PFSK-1 (cell line): ENCODE results near the gene TCF4.

ENCODE experiments used
- FOXP2 ChIP-seq: optimal IDR thresholded peaks from 2 replicates; pipeline ENCODE3; 2011; ENCODE audit warnings: borderline replicate concordance, control low read depth, inconsistent platforms; ENCODE audit not compliant: insufficient read depth; ENCODE audit errors: extremely low read length, extremely low read depth
- POLR2AphosphoS5 ChIP-seq: IDR thresholded peaks from 2 replicates; pipeline ENCODE4 v1.6.1; 2012; ENCODE audit warnings: low read depth, mild to moderate bottlenecking, control low read depth, low read length, moderate library complexity
- REST ChIP-seq, 2 experiments: IDR thresholded peaks; 2 replicates each; pipeline versions ENCODE4 v1.6.1 to v1.8.0; 2011 to 2012; ENCODE audit warnings: low read depth in 2 of 2, low read length in 2 of 2, control low read depth in 1 of 2, inconsistent platforms in 1 of 2, mild to moderate bottlenecking in 1 of 2, moderate library complexity in 1 of 2; ENCODE audit not compliant: insufficient read depth in 1 of 2
- SIN3A ChIP-seq: IDR thresholded peaks from 2 replicates; pipeline ENCODE4 v1.6.1; 2012; ENCODE audit warnings: mild to moderate bottlenecking, low read length, moderate library complexity, borderline replicate concordance; ENCODE audit not compliant: insufficient read depth
- TAF1 ChIP-seq: IDR thresholded peaks from 2 replicates; pipeline ENCODE4 v1.6.1; 2012; ENCODE audit warnings: low read length, control low read depth, borderline replicate concordance; ENCODE audit not compliant: insufficient read depth

DNA sequence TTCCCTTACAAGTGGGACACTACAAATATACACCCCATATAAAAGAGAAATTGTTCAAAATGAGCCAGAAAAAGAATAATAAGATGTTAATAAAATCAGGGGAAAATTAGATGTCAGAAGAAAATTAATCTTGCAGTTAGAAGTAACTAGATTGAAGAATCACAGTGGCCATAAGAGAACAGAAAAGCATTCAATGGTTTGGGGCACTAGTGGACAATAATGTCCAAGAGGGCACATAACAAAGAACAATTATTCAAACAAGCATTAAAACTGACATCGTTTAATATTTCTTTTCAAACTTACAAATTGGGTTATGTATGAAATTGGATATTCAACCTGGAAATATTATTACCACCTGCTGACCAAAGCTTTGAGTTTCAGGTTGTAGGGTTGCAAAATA lies 12.9 kb downstream of the TCF4 start:
- TF ChIP-seq POLR2AphosphoS5 (no peak), TAF1 (no peak), REST (IDR thresholded peaks at IDR 0.05; ENCODE audit: insufficient read depth in 1 of 2, low read depth in 2 of 2, low read length in 2 of 2) (no peak), SIN3A (no peak), FOXP2 (no peak)
